Right lobe of liver (tissue), 4 donors: ENCODE results near the gene GOLGA6L2.

Experiments
- CTCF ChIP-seq, 4 donors: fragments of 200-600 bp in 3 of 4; fragments of 450-650 bp in 1 of 4; IDR thresholded peaks; one replicate each; pipeline versions ENCODE4 v1.5.1 to v1.8.0; 2016 to 2022; ENCODE audit warnings: antibody characterized with exemption in 4 of 4, mild to moderate bottlenecking in 2 of 4
- POLR2A ChIP-seq: fragments of 450-650 bp; IDR thresholded peaks from one replicate; pipeline ENCODE4 v1.6.1; 2017; ENCODE audit warnings: antibody characterized with exemption, mild to moderate bottlenecking
- donor health status: DM: no; HTN: no; CAD: no.
- donor health status: DM: no; HTN: no; CAD: no.
- donor health status: DM: no; HTN: yes; CAD: no.

DNA sequence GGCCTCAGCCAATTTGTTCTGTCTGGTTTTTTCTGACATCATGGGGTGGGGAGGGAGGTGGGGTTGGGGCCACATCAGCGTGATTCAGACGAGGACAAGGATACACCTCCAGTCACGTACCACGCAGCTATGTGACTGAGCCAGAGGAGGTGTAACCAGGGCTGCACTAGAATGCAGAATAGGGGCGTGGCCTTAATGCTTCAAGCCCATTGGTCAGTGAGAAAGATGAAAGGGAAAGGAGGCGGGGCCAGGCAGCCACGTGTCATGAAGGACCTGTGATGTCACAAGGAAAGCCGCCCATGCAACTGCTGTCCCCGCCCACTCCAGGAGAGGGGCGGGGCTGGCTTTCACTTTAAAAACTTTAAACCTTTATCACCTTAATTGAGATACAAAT is at the start of gene GOLGA6L2:
- no peak for TF ChIP-seq CTCF (IDR thresholded peaks at IDR 0.05)
- no peak for TF ChIP-seq POLR2A
